H9 (cell line): Measurements from ENCODE around the gene GRID1. TPM values are rescaled to one million over a fixed set of nuclear protein-coding genes. Genes with fewer than 3 reads are reported as not detected.

Source experiments
- DNase-seq: peaks from one replicate; pipeline ENCODE4 v3.0.0-alpha.2; 2017
- H2AFZ ChIP-seq: one replicate; pipeline ENCODE4 v1.6.1; 2013; ENCODE audit warnings: mild to moderate bottlenecking, low read length, control low read depth, moderate library complexity
- H2AK5ac ChIP-seq: 2 replicates; pipeline ENCODE4 v1.6.1; 2013; ENCODE audit warnings: low read length, control low read depth, mixed read lengths; ENCODE audit not compliant: insufficient read length
- H2BK120ac ChIP-seq: one replicate; pipeline ENCODE4 v1.6.1; 2013; ENCODE audit warnings: low read depth, mild to moderate bottlenecking, low read length, control low read depth, inconsistent platforms; ENCODE audit not compliant: poor library complexity, severe bottlenecking
- H2BK12ac ChIP-seq: 2 replicates; pipeline ENCODE4 v1.6.1; 2013; ENCODE audit warnings: low read length, control low read depth, mixed read lengths, low read depth; ENCODE audit not compliant: insufficient read length
- H2BK15ac ChIP-seq: 2 replicates; pipeline ENCODE4 v1.6.1; 2013; ENCODE audit warnings: low read depth, low read length, control low read depth
- H2BK20ac ChIP-seq: one replicate; pipeline ENCODE4 v1.6.1; 2013; ENCODE audit warnings: low read depth, mild to moderate bottlenecking, low read length, control low read depth, inconsistent platforms; ENCODE audit not compliant: poor library complexity, severe bottlenecking
- H2BK5ac ChIP-seq: 2 replicates; pipeline ENCODE4 v1.6.1; 2013; ENCODE audit warnings: low read length, control low read depth, mixed read lengths; ENCODE audit not compliant: insufficient read length
- H3K14ac ChIP-seq: 2 replicates; pipeline ENCODE4 v1.6.1; 2013; ENCODE audit warnings: low read length, control low read depth; ENCODE audit not compliant: insufficient read depth
- H3K18ac ChIP-seq: 2 replicates; pipeline ENCODE4 v1.6.1; 2013; ENCODE audit warnings: low read depth, mild to moderate bottlenecking, mixed read lengths, low read length, control low read depth; ENCODE audit not compliant: insufficient read length
- H3K23ac ChIP-seq: 2 replicates; pipeline ENCODE4 v1.6.1; 2013; ENCODE audit warnings: low read length, control low read depth, mixed read lengths, low read depth; ENCODE audit not compliant: insufficient read length
- H3K23me2 ChIP-seq: 2 replicates; pipeline ENCODE4 v1.6.1; 2013; ENCODE audit warnings: low read depth, mild to moderate bottlenecking, mixed read lengths, low read length, control low read depth; ENCODE audit not compliant: insufficient read length, poor library complexity, severe bottlenecking
- H3K27ac ChIP-seq: 2 replicates; pipeline ENCODE4 v1.5.1; 2013; ENCODE audit warnings: low read length, control low read depth, mixed read lengths, low read depth; ENCODE audit not compliant: insufficient read length
- H3K27me3 ChIP-seq: 2 replicates; pipeline ENCODE4 v1.6.1; 2013; ENCODE audit warnings: low read length, control low read depth, inconsistent platforms; ENCODE audit not compliant: insufficient read depth
- H3K4ac ChIP-seq: 2 replicates; pipeline ENCODE4 v1.6.1; 2013; ENCODE audit warnings: low read depth, mild to moderate bottlenecking, control low read depth, inconsistent platforms, low read length, moderate library complexity
- H3K4me1 ChIP-seq: 2 replicates; pipeline ENCODE4 v1.6.1; 2013; ENCODE audit warnings: low read length, control low read depth, inconsistent platforms; ENCODE audit not compliant: insufficient read depth
- H3K4me2 ChIP-seq: 2 replicates; pipeline ENCODE4 v1.6.1; 2013; ENCODE audit warnings: low read length, control low read depth, mixed read lengths; ENCODE audit not compliant: insufficient read length, insufficient read depth
- H3K56ac ChIP-seq: 2 replicates; pipeline ENCODE4 v1.6.1; 2013; ENCODE audit warnings: low read depth, mild to moderate bottlenecking, mixed read lengths, low read length, control low read depth; ENCODE audit not compliant: insufficient read length
- H3K79me1 ChIP-seq: 2 replicates; pipeline ENCODE4 v1.6.1; 2013; ENCODE audit warnings: low read depth, mild to moderate bottlenecking, moderate library complexity, low read length, control low read depth, inconsistent platforms; ENCODE audit not compliant: insufficient read depth, poor library complexity, severe bottlenecking
- H3K79me2 ChIP-seq: 2 replicates; pipeline ENCODE4 v1.6.1; 2013; ENCODE audit warnings: low read length, control low read depth, inconsistent platforms; ENCODE audit not compliant: insufficient read depth
- H3K9ac ChIP-seq: 2 replicates; pipeline ENCODE4 v1.6.1; 2013; ENCODE audit warnings: low read length, control low read depth, mixed read lengths; ENCODE audit not compliant: insufficient read length; ENCODE audit errors: extremely low read depth
- H3K9me3 ChIP-seq: one replicate; pipeline ENCODE4 v1.6.1; 2013; ENCODE audit warnings: low read depth, low read length, inconsistent platforms; ENCODE audit not compliant: control insufficient read depth
- H3T11ph ChIP-seq: one replicate; pipeline ENCODE4 v1.6.1; 2013; ENCODE audit warnings: mild to moderate bottlenecking, low read length, control low read depth, inconsistent platforms
- H4K20me1 ChIP-seq: one replicate; pipeline ENCODE4 v1.6.1; 2013; ENCODE audit not compliant: control insufficient read depth, insufficient read length, insufficient read depth
- H4K5ac ChIP-seq: 2 replicates; pipeline ENCODE4 v1.6.1; 2013; ENCODE audit warnings: low read depth, mild to moderate bottlenecking, mixed read lengths, low read length, control low read depth; ENCODE audit not compliant: insufficient read length
- H4K8ac ChIP-seq: replicated peaks from 2 replicates; pipeline ENCODE4 v1.6.1; 2013; ENCODE audit warnings: low read length, control low read depth, mixed read lengths, low read depth; ENCODE audit not compliant: insufficient read length
- H4K91ac ChIP-seq: 2 replicates; pipeline ENCODE4 v1.6.1; 2013; ENCODE audit warnings: low read depth, mild to moderate bottlenecking, moderate library complexity, mixed read lengths, low read length, control low read depth; ENCODE audit not compliant: insufficient read length
- H3K27ac Mint-ChIP-seq, 3 experiments: 2 replicates in 2 of 3; 3 replicates in 1 of 3; pipeline ENCODE4 v1.8.0; 2020 to 2021; ENCODE audit warnings: mixed read lengths in 3 of 3, mild to moderate bottlenecking in 1 of 3, moderate library complexity in 1 of 3
- H3K27me3 Mint-ChIP-seq: 2 replicates; pipeline ENCODE4 v1.8.0; 2021; ENCODE audit warnings: low read depth, mild to moderate bottlenecking, moderate library complexity, mixed read lengths
- H3K36me3 Mint-ChIP-seq, 3 experiments: 2 replicates in 2 of 3; 3 replicates in 1 of 3; pipeline ENCODE4 v1.8.0; 2020 to 2021; ENCODE audit warnings: low read depth in 3 of 3, mixed read lengths in 3 of 3; ENCODE audit not compliant: insufficient read depth in 1 of 3
- H3K4me1 Mint-ChIP-seq, 2 experiments: 2 replicates each; pipeline ENCODE4 v1.8.0; 2020; ENCODE audit warnings: mixed read lengths in 2 of 2
- H3K4me3 Mint-ChIP-seq, 2 experiments: 2 replicates in 1 of 2; 3 replicates in 1 of 2; pipeline ENCODE4 v1.8.0; 2020 to 2021; ENCODE audit warnings: mild to moderate bottlenecking in 2 of 2, mixed read lengths in 2 of 2, moderate library complexity in 1 of 2
- H3K9me3 Mint-ChIP-seq, 2 experiments: 2 replicates in 1 of 2; 3 replicates in 1 of 2; pipeline ENCODE4 v1.8.0; 2020; ENCODE audit warnings: mild to moderate bottlenecking in 2 of 2, mixed read lengths in 2 of 2, moderate library complexity in 1 of 2
- CTCF ChIP-seq: fragments of 200-600 bp; sonication (generic); conservative IDR thresholded peaks from 3 replicates; pipeline ENCODE4 v1.8.0; 2021; ENCODE audit warnings: antibody characterized with exemption, mild to moderate bottlenecking
- WGBS: extraction: QIAGEN DNeasy Blood & Tissue Kit; methylation state at CpG from one replicate; pipeline ENCODE4 v1.1.7; 2013; ENCODE audit warnings: missing lambda C conversion rate, low lambda C conversion rate, mixed read lengths; ENCODE audit not compliant: insufficient read length; ENCODE audit errors: extremely low coverage; 5-methylcytosine and 5-hydroxymethylcytosine counted together
- total RNA-seq: library from RNA; stranded (reverse); gene quantifications from 2 replicates; pipeline ENCODE4 v1.2.1, GENCODE V29; 2021

The GRID1 gene
- total RNA-seq, 1 experiment from 2014 or later = 0.35 TPM

- H3K27ac ChIP-seq = no peak overlapping the region
- H3K4me3 Mint-ChIP-seq = no peak overlapping the region
- H3K27me3 ChIP-seq = no peaks in the 10 kb centered on the region
- no peak for TF ChIP-seq CTCF
- no peaks in the 10 kb centered on the region for H3K4me1 Mint-ChIP-seq
- no peak overlapping the region for H2BK120ac ChIP-seq
- H3T11ph ChIP-seq = no peak overlapping the region
- H3K4me1 ChIP-seq = no peaks in the 10 kb centered on the region
- H3K18ac ChIP-seq = no peak overlapping the region
- no peak overlapping the region for H2BK20ac ChIP-seq
- no peak overlapping the region for H3K9ac ChIP-seq
- H3K27me3 Mint-ChIP-seq = peaks cover 3% of the 10 kb centered on the region; the same call in 1 of the 2 replicates
- H3K4ac ChIP-seq = no peak overlapping the region
- H3K79me1 ChIP-seq = no peaks in the 10 kb centered on the region
- no peak overlapping the region for H2AK5ac ChIP-seq
- H2BK12ac ChIP-seq = no peak overlapping the region
- no peaks in the 10 kb centered on the region for H3K36me3 Mint-ChIP-seq
- H4K20me1 ChIP-seq = no peaks in the 10 kb centered on the region
- no peak for DNase-seq
- H3K14ac ChIP-seq = no peak overlapping the region; the same call in 1 of the 2 replicates
- H4K8ac ChIP-seq = no peak overlapping the region
- no peak overlapping the region for H3K27ac Mint-ChIP-seq
- no peaks in the 10 kb centered on the region for H3K9me3 ChIP-seq
- H4K91ac ChIP-seq = no peak overlapping the region
- no peak overlapping the region for H2BK15ac ChIP-seq
- no peaks in the 10 kb centered on the region; a peak in 1 of 5 replicates for H3K9me3 Mint-ChIP-seq
- H2AFZ ChIP-seq = no peak overlapping the region
- no peaks in the 10 kb centered on the region for H3K79me2 ChIP-seq
- no peak overlapping the region for H4K5ac ChIP-seq
- no peak overlapping the region for H3K23ac ChIP-seq
- H3K23me2 ChIP-seq = no peaks in the 10 kb centered on the region
- no peak overlapping the region for H3K4me2 ChIP-seq
- H3K56ac ChIP-seq = no peak overlapping the region
- H2BK5ac ChIP-seq = no peak overlapping the region
- WGBS = no CpG with 5 or more reads among the region's 3 CpGs
Observed at GRCh38 chr10:86188326-86188725, 178.3 kb downstream of the GRID1 start.
